ENCODE results near the gene MRPL33.

MRPL33 gene

DNA sequence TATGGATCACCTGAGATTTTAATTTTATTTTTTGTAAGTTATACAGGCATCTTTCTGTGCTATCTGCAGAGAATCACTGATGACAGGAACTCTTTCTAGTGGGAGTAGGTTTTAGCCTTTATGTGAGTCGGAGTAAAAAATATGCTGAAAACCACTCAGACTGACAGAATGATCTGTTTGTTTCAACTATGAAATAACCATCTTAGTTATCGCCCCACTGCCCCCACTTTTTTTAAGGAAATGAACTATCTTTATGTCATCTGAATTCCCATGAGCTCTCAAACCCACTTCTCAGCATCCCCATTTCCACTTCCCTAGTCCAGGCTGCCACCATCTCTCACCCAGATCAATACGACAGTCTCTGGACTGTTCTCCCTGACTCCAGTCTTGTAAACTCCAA, 38.9 kb downstream of the MRPL33 start:
- DNase-seq: no peak

DNA sequence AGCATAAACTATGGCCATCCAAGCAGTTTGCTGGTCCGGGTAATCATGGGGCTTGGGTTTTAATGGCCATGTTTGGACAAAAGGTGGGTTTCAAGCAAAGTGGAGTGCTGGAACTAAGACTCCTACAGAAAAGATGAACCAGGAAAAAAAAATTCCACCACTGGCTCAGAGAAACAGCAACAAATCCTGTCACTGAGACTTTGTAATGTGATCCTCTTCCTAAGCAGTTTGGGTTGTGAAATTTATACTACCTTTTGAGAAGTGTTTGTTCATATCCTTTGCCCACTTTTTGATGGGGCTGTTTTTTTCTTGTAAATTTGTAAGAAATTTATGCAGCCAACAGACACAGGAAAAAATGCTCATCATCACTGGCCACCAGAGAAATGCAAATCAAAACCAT, 40.2 kb downstream of the MRPL33 start:
- DNase-seq: no peak

DNA sequence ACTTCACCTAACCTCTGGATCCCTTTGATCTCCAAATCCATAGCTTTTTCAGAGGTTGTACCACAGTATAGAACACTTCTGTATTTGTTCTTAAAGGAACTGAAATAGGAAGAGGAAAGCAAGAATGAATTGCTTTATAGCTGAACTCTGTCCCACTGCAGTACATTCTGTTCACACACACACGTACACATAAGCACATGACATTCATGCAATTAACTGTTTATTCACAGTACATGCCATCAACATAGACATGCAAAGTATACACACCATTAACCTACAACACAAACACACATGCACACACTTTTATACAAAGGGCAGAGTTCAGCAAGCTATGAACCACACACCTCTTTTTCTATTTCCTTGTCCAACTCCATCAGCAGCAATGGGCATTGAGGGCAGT, 43.2 kb downstream of the MRPL33 start:
- no peak for DNase-seq

DNA sequence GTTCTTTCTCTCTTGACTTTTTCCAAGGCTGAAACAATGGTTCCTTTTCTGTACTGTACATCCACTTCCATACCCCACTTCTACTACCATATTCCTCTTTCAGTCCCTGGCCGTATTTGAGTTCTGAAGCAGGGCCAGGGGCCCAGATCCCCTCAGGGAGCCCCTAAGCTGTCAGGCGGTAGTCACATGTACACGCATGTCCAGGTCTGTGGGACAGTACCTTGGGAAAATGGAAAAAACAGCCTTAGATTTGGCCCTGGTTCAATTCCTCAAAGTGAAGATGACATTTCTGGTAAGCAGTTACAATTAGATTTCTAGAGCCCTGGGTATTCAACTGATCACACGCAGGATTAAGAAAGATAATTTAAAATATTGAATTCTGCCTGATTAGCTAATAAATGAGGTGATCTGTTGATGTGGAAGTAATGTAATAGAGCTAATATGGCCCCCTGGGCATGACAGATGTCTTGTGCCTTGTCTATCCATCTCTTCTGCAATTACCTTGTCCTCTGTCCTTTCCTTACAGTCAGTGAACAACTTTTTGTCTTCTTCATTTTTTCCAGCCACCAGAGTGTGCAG, 44.4 kb downstream of the MRPL33 start:
- DNase-seq: no peak

DNA sequence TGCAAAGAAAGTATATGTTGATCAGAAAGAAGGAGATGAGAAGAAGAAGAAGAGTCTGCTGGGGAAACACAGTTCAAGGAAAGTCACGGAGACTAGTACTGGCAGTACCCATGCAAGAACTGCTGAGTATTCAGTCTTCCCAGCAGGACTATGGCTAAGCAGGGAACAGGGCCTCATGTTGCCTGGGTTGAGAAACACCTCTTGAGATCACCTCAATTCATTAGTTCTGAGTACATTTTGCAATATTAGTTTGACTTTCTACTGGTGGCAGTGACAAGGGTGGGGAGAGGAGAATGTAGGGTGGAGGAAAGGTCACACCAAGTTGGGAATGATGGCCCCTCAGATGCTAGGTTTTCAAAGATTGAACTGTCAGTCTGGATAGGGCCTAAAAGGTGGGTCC, 50.5 kb downstream of the MRPL33 start:
- no peak for DNase-seq

DNA sequence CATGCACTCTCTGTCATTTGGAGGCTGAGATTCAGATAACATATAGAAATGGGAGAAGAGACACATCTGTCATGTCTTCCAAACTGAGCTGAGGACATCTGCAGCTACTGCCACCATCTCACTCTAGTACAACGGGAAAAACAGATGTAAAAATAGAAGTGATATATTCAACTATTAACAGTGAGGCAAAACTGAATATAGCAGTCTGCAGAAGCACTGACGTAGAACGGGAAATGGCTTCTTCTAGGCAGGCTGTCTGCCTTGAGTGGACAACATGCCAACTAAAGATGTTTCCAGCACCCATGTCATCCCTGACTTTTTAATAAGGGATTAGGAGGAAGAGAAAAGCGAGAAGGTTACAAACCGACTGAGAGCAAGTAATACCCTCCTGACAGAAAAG, 51.6 kb downstream of the MRPL33 start:
- DNase-seq: no peak

DNA sequence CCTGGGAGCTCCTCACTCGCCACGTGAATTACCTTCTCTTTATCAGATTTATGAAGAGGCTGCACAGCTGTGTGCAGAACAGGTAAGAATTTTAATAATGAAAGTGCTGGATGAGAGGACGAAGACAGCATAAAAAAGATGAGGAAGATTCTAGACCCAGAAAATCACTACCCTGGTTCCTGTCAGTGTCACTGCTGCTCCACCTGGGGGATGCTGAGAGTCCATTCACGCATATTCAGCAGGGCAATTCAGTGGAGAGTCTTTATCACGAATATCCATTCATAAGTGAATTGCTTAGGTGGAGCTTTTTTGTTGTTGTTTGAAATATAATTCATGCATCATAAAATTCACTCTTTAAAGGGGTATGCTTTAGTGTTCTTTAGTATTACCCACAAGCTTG, 52.0 kb downstream of the MRPL33 start:
- no peak for DNase-seq

DNA sequence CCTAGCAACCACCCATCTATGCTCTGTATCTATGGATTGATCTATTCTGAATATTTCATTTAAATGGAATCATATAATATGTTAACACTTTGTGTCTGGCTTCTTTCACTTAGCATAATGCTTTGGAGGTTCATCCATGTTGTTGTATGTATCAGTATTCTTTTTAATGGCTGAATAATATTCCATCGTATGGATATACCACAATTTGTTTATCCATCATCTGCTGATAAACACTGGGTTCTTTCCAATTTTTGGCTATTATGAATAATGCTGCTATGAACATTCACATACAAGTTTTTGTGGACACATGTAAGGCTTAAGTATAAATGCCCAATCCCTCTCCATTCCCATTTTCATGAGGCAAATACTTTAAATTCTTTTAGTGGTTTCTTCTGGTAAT, 52.9 kb downstream of the MRPL33 start:
- no peak for DNase-seq

DNA sequence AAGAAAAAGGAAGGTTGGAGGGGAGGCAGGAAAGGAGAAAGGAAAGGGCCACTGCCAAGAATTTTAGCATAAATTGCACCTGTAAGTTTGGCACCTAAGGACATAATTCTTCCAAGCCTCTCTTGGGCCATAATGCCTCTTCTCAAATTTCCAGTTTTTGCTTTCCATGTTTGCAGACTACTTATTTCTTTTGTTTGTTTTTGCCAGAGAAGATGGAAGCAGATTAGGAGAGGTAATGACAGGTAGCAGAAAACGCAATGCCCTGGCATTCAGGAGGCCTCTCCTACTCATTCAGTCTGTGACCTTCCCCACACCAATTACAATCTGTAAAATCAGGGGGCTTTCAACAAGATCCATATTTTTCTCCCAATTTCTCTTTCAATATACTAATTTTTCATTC, 56.8 kb downstream of the MRPL33 start:
- no peak for DNase-seq

Data from activated CD4-positive, alpha-beta T cell treated with anti-CD3 and anti-CD28 coated beads, Interleukin-2, amount 50 U/mL, for 4 hours (primary cell).